ENCODE measurements around the gene TBC1D20. TPM values are rescaled to one million over a fixed set of nuclear protein-coding genes. Genes with fewer than 3 reads are reported as not detected.

The TBC1D20 gene
- total RNA-seq, 2 experiments from 2014 or later, result 29.3 to 31.6 TPM

GRCh38 chr20:431012-431904 is 31.1 kb downstream of the TBC1D20 start:
- CTCF ChIA-PET, result interaction anchor here (0.8 to 1.9 kb wide), 7 partner anchors 9 to 53 kb away, joined by 3 to 5 read pairs (median 3); no protein-coding TSS in a partner anchor
- Mint-ChIP-seq H3K27ac (peak overlapping the region; percentile 72), H3K4me1 (peaks cover 46% of the 10 kb centered on the region), H3K27me3 (no peaks in the 10 kb centered on the region), H3K9me3 (no peaks in the 10 kb centered on the region), H3K36me3 (ENCODE audit: low read depth) (peaks cover 59% of the 10 kb centered on the region), H3K4me3 (no peak overlapping the region)
- POLR2A ChIA-PET, result no interaction called here
- peak; percentile 56 for DNase-seq

GRCh38 chr20:430091-430999 is 32.0 kb downstream of the TBC1D20 start:
- ChIA-PET CTCF (interaction anchor here (0.7 to 1.9 kb wide), 5 partner anchors 18 to 76 kb away, joined by 3 to 4 read pairs (median 3); no protein-coding TSS in a partner anchor), POLR2A (no interaction called here)
- Mint-ChIP-seq H3K4me1 (peaks cover 40% of the 10 kb centered on the region), H3K36me3 (ENCODE audit: low read depth) (peaks cover 51% of the 10 kb centered on the region), H3K27ac (no peak overlapping the region), H3K9me3 (no peaks in the 10 kb centered on the region), H3K27me3 (no peaks in the 10 kb centered on the region), H3K4me3 (no peak overlapping the region)
- DNase-seq, result no peak

GRCh38 chr20:428658-429200 is 33.6 kb downstream of the TBC1D20 start:
- Mint-ChIP-seq H3K36me3 (ENCODE audit: low read depth) (peaks cover 56% of the 10 kb centered on the region), H3K27ac (no peak overlapping the region), H3K4me1 (peaks cover 38% of the 10 kb centered on the region)

GRCh38 chr20:427849-428657 is 34.3 kb downstream of the TBC1D20 start:
- Mint-ChIP-seq H3K4me1 (peaks cover 32% of the 10 kb centered on the region), H3K36me3 (ENCODE audit: low read depth) (peaks cover 53% of the 10 kb centered on the region), H3K27me3 (no peaks in the 10 kb centered on the region), H3K4me3 (no peak overlapping the region), H3K9me3 (no peaks in the 10 kb centered on the region), H3K27ac (no peak overlapping the region)
- CTCF ChIA-PET, result interaction anchor here (1.1 to 1.2 kb wide), 2 partner anchors 49 to 50 kb away, joined by 3 read pairs; no protein-coding TSS in a partner anchor
- DNase-seq, result no peak
- POLR2A ChIA-PET, result no interaction called here

More at GRCh38 chr20:428658-429200, 33.6 kb downstream of the TBC1D20 start:
- POLR2A ChIA-PET, result no interaction called here
- CTCF ChIA-PET, result no interaction called here
- no peaks in the 10 kb centered on the region for H3K9me3 Mint-ChIP-seq
- DNase-seq, result no peak
- no peaks in the 10 kb centered on the region for H3K27me3 Mint-ChIP-seq
- no peak overlapping the region for H3K4me3 Mint-ChIP-seq

- ChIA-PET POLR2A (no interaction called here), CTCF (interaction anchor here (0.6 to 1.5 kb wide), 4 partner anchors 11 to 51 kb away, joined by 3 to 4 read pairs (median 3); no protein-coding TSS in a partner anchor)
- no peak overlapping the region for H3K4me3 Mint-ChIP-seq
- no peaks in the 10 kb centered on the region for H3K27me3 Mint-ChIP-seq
- peaks cover 26% of the 10 kb centered on the region for H3K4me1 Mint-ChIP-seq
- H3K9me3 Mint-ChIP-seq, result no peaks in the 10 kb centered on the region
- H3K36me3 Mint-ChIP-seq (ENCODE audit: low read depth), result peaks cover 53% of the 10 kb centered on the region
- peak overlapping the region; percentile 13 for H3K27ac Mint-ChIP-seq
- DNase-seq, result no peak
These were observed 34.9 kb downstream of the TBC1D20 start for GRCh38 chr20:427401-427800.

GRCh38 chr20:426566-426965 is 35.8 kb downstream of the TBC1D20 start:
- Mint-ChIP-seq H3K27ac (no peak overlapping the region), H3K4me1 (peaks cover 23% of the 10 kb centered on the region), H3K9me3 (no peaks in the 10 kb centered on the region), H3K27me3 (no peaks in the 10 kb centered on the region), H3K36me3 (ENCODE audit: low read depth) (peaks cover 61% of the 10 kb centered on the region), H3K4me3 (no peak overlapping the region)
- CTCF ChIA-PET, result interaction anchor here (0.6 to 1.5 kb wide), 3 partner anchors 11 to 50 kb away, joined by 3 to 4 read pairs (median 3); no protein-coding TSS in a partner anchor
- no peak for DNase-seq
- POLR2A ChIA-PET, result interaction anchor here (0.6 kb wide), 1 partner anchor 31 kb away, joined by 7 read pairs; no protein-coding TSS in a partner anchor

- Mint-ChIP-seq H3K9me3 (no peaks in the 10 kb centered on the region), H3K36me3 (ENCODE audit: low read depth) (peaks cover 59% of the 10 kb centered on the region), H3K27ac (no peak overlapping the region), H3K4me1 (peaks cover 32% of the 10 kb centered on the region), H3K4me3 (no peak overlapping the region), H3K27me3 (no peaks in the 10 kb centered on the region)
- ChIA-PET CTCF (interaction anchor here (0.8 to 1.9 kb wide), 3 partner anchors 10 to 19 kb away, joined by 3 to 5 read pairs (median 3); no protein-coding TSS in a partner anchor), POLR2A (no interaction called here)
- DNase-seq, result no peak
These were observed 40.6 kb downstream of the TBC1D20 start for GRCh38 chr20:421685-422250.

- peaks cover 30% of the 10 kb centered on the region for H3K4me1 Mint-ChIP-seq
- POLR2A ChIA-PET, result no interaction called here
- H3K36me3 Mint-ChIP-seq (ENCODE audit: low read depth), result peaks cover 59% of the 10 kb centered on the region
- H3K27ac Mint-ChIP-seq, result no peak overlapping the region
- no peak for DNase-seq
- CTCF ChIA-PET, result interaction anchor here (0.8 to 1.0 kb wide), 3 partner anchors 11 to 34 kb away, joined by 3 read pairs; no protein-coding TSS in a partner anchor
- no peaks in the 10 kb centered on the region for H3K9me3 Mint-ChIP-seq
- no peak overlapping the region for H3K4me3 Mint-ChIP-seq
- H3K27me3 Mint-ChIP-seq, result no peaks in the 10 kb centered on the region
These were observed 41.4 kb downstream of the TBC1D20 start for GRCh38 chr20:420721-421574.

GRCh38 chr20:420166-420620 is 42.1 kb downstream of the TBC1D20 start:
- ChIA-PET CTCF (interaction anchor here (0.6 to 1.0 kb wide), 3 partner anchors 12 to 984 kb away, joined by 3 to 4 read pairs (median 3); no protein-coding TSS in a partner anchor), POLR2A (no interaction called here)
- Mint-ChIP-seq H3K4me1 (peaks cover 37% of the 10 kb centered on the region), H3K4me3 (no peak overlapping the region), H3K27ac (no peak overlapping the region), H3K36me3 (ENCODE audit: low read depth) (peaks cover 66% of the 10 kb centered on the region), H3K27me3 (no peaks in the 10 kb centered on the region), H3K9me3 (no peaks in the 10 kb centered on the region)
- DNase-seq, result no peak

GRCh38 chr20:419556-420165 is 42.7 kb downstream of the TBC1D20 start:
- ChIA-PET POLR2A (no interaction called here), CTCF (interaction anchor here (0.6 to 1.0 kb wide), 2 partner anchors 12 to 985 kb away, joined by 3 to 4 read pairs; no protein-coding TSS in a partner anchor)
- DNase-seq, result no peak
- Mint-ChIP-seq H3K36me3 (ENCODE audit: low read depth) (peaks cover 63% of the 10 kb centered on the region), H3K4me1 (peaks cover 32% of the 10 kb centered on the region), H3K27ac (no peak overlapping the region), H3K4me3 (no peak overlapping the region), H3K27me3 (no peaks in the 10 kb centered on the region), H3K9me3 (no peaks in the 10 kb centered on the region)

All from activated CD4-positive, alpha-beta T cell treated with anti-CD3 and anti-CD28 coated beads, Interleukin-2, amount 10 ng/mL, durations not matched to agents 7 days and 5 days (primary cell).